K562 (cell line): Measurements from ENCODE around the gene CASP5. TPM values are rescaled to one million over a fixed set of nuclear protein-coding genes. Genes with fewer than 3 reads are reported as not detected.

Source experiments
- ATAC-seq: fragments of 200-7000 bp; cut with Tn5 transposase; 3 replicates; pipeline ENCODE4 v1.9.1; 2020; ENCODE audit warnings: moderate library complexity
- BruUV-seq: library from RNA; stranded (reverse); fragments of 400-500 nt; replicated peaks from 2 replicates; lab custom pipeline; 2021; lab: Mats Ljungman, UMichigan
- CTCF ChIA-PET: fragments of 300-600 bp; formaldehyde crosslinking; extraction: SDS; loops from one replicate; lab custom pipeline; 2021; ENCODE audit warnings: low intra/inter-chr PET ratio; lab: Yijun Ruan, JAX
- POLR2A ChIA-PET: fragments of 300-600, 350-650 bp; sonication (Branson Sonifier 250); formaldehyde crosslinking; extraction: SDS; loops from one replicate; lab custom pipeline; 2021; ENCODE audit warnings: antibody characterized with exemption, inconsistent platforms; lab: Yijun Ruan, JAX
- DNase-seq, 4 experiments: peaks; one replicate each; pipeline versions ENCODE4 v3.0.0 to v3.0.0-alpha.2; 2011 to 2018; ENCODE audit warnings: low spot score in 3 of 4, mixed read lengths in 3 of 4; ENCODE audit errors: extremely low read depth in 1 of 4
- FAIRE-seq: peaks from 2 replicates; lab custom pipeline; 2011; peaks lifted over from hg19 to GRCh38; lab: Jason Lieb, UNC
- H2AFZ ChIP-seq: 2 replicates; pipeline ENCODE4 v1.6.0; 2011; ENCODE audit warnings: low read depth, low read length, control low read depth, inconsistent platforms
- H3K27ac ChIP-seq: fragments of 200-600 bp; 3 replicates; pipeline ENCODE4 v1.8.0; 2011; ENCODE audit warnings: low read depth, mild to moderate bottlenecking, control low read depth, inconsistent platforms, low read length, moderate library complexity, mixed read lengths; ENCODE audit errors: extremely low read depth
- H3K27me3 ChIP-seq, 2 experiments: fragments of 300-600 bp in 1 of 2; 2 replicates in 1 of 2; 3 replicates in 1 of 2; pipeline versions ENCODE4 v1.6.0 to v1.8.0; 2011; ENCODE audit warnings: inconsistent platforms in 2 of 2, low read length in 2 of 2, mild to moderate bottlenecking in 1 of 2, mixed read lengths in 1 of 2, moderate library complexity in 1 of 2; ENCODE audit not compliant: control insufficient read depth in 2 of 2, insufficient read depth in 2 of 2
- H3K36me3 ChIP-seq: fragments of 300-600 bp; 3 replicates; pipeline ENCODE4 v1.8.0; 2011; ENCODE audit warnings: mild to moderate bottlenecking, low read length, inconsistent platforms; ENCODE audit not compliant: control insufficient read depth, insufficient read depth
- H3K4me1 ChIP-seq, 2 experiments: fragments of 200-600 bp in 1 of 2; replicated peaks in 1 of 2; 2 replicates in 1 of 2; 3 replicates in 1 of 2; pipeline versions ENCODE4 v1.5.1 to v1.8.0; 2011; ENCODE audit warnings: inconsistent platforms in 2 of 2, low read length in 2 of 2, mild to moderate bottlenecking in 1 of 2, mixed read lengths in 1 of 2, moderate library complexity in 1 of 2; ENCODE audit not compliant: control insufficient read depth in 2 of 2, insufficient read depth in 2 of 2
- H3K4me2 ChIP-seq: 2 replicates; pipeline ENCODE4 v1.6.1; 2011; ENCODE audit warnings: low read length, control low read depth, inconsistent platforms, mixed read lengths; ENCODE audit not compliant: insufficient read depth
- H3K4me3 ChIP-seq: fragments of 200-600 bp; sonication (generic), shearing (Covaris generic); 2 replicates; pipeline ENCODE4 v1.5.1; 2016; ENCODE audit warnings: control low read depth, inconsistent platforms
- H3K79me2 ChIP-seq: fragments of 200-600 bp; 3 replicates; pipeline ENCODE4 v1.8.0; 2011; ENCODE audit warnings: low read length, inconsistent platforms; ENCODE audit not compliant: control insufficient read depth, insufficient read depth
- H3K9ac ChIP-seq, 2 experiments: 2 replicates each; pipeline versions ENCODE4 v1.6.0 to v1.6.1; 2011; ENCODE audit warnings: low read depth in 2 of 2, low read length in 2 of 2, control low read depth in 1 of 2, inconsistent platforms in 1 of 2, mild to moderate bottlenecking in 1 of 2, mixed read lengths in 1 of 2; ENCODE audit not compliant: insufficient read depth in 1 of 2
- H3K9me1 ChIP-seq: one replicate; pipeline ENCODE4 v1.6.0; 2011; ENCODE audit warnings: inconsistent platforms, mild to moderate bottlenecking, low read length, moderate library complexity; ENCODE audit not compliant: control insufficient read depth, insufficient read depth
- H3K9me3 ChIP-seq: replicated peaks from 2 replicates; pipeline ENCODE4 v1.5.1; 2011; ENCODE audit warnings: low read depth, low read length, inconsistent platforms; ENCODE audit not compliant: control insufficient read depth, insufficient read depth
- H4K20me1 ChIP-seq: replicated peaks from 2 replicates; pipeline ENCODE4 v1.6.1; 2011; ENCODE audit warnings: low read length, inconsistent platforms, mixed read lengths; ENCODE audit not compliant: control insufficient read depth, insufficient read depth
- CEBPG ChIP-seq, 3 experiments: fragments of 200-800 bp in 1 of 3; sonication (Bioruptor generic) in 1 of 3; sonication (generic) in 1 of 3; formaldehyde crosslinking in 1 of 3; IDR thresholded peaks in 2 of 3; conservative IDR thresholded peaks in 1 of 3; 2 replicates each; pipeline versions ENCODE4 v1.6.1 to v1.8.0; 2016 to 2022; ENCODE audit warnings: missing compliant biosample characterization in 2 of 3, missing genetic modification characterization in 2 of 3, mild to moderate bottlenecking in 1 of 3, missing genetic modification reagents in 1 of 3
- GABPA ChIP-seq: fragments of 200-800 bp; sonication (Bioruptor generic); conservative IDR thresholded peaks from 2 replicates; pipeline ENCODE4 v1.6.1; 2016; ENCODE audit warnings: low read depth, missing genetic modification characterization, missing compliant biosample characterization
- MAFG ChIP-seq: fragments of 450-650 bp; conservative IDR thresholded peaks from 2 replicates; pipeline ENCODE4 v1.6.1; 2016; ENCODE audit warnings: missing genetic modification characterization, missing compliant biosample characterization
- RBM14 ChIP-seq: fragments of 200-400 bp; formaldehyde crosslinking; IDR thresholded peaks from 2 replicates; pipeline ENCODE4 v1.6.1; 2018; ENCODE audit warnings: low read depth, mild to moderate bottlenecking, low read length, moderate library complexity, borderline replicate concordance; ENCODE audit not compliant: insufficient read depth
- SIN3A ChIP-seq, 2 experiments: fragments of 150-350 bp in 1 of 2; IDR thresholded peaks; 2 replicates each; pipeline ENCODE4 v1.6.1; 2011 to 2016; ENCODE audit warnings: borderline replicate concordance in 2 of 2, low read depth in 2 of 2, low read length in 2 of 2, mild to moderate bottlenecking in 2 of 2, moderate library complexity in 2 of 2; ENCODE audit not compliant: control insufficient read depth in 1 of 2
- TCF3 ChIP-seq: sonication (generic); formaldehyde crosslinking; IDR thresholded peaks from 2 replicates; pipeline ENCODE4 v1.4.0; 2020; ENCODE audit warnings: mild to moderate bottlenecking, missing genetic modification reagents
- WGBS: fragments of 100-300 bp; shearing (Covaris generic); methylation state at CpG from one replicate; pipeline ENCODE4 v1.1.6; 2016; ENCODE audit warnings: low coverage, mixed read lengths; ENCODE audit not compliant: insufficient coverage; ENCODE audit errors: missing lambda C conversion rate; 5-methylcytosine and 5-hydroxymethylcytosine counted together
- in situ Hi-C: fragments of 300-500 bp; cut with MboI; formaldehyde crosslinking; loops from 4 replicates; pipeline ENCODE4 v1.15.0; 2018; ENCODE audit warnings: inconsistent platforms, mixed read lengths
- intact Hi-C: fragments of 100-400 bp; cut with micrococcal nuclease; formaldehyde crosslinking; loops from 2 replicates; pipeline ENCODE4 v1.14.2; 2022
- polyA plus RNA-seq, 8 experiments: library from polyadenylated mRNA; depleted of rRNA in 4 of 8; stranded (reverse) in 5 of 8; unstranded in 3 of 8; fragments of >200 nt; fragmentation: Nextera tagmentation in 2 of 8; fragmentation: Illumina TruSeq in 1 of 8; extraction: Ambion mirVana in 2 of 8; extraction: Trizol in 1 of 8; gene quantifications; 2 replicates each; pipeline versions ENCODE4 v1.2.1 to v1.2.3, GENCODE V29; 2011 to 2014; ENCODE audit warnings: inconsistent platforms in 1 of 8, missing spikeins in 1 of 8
- total RNA-seq, 7 experiments: library from RNA; depleted of rRNA in 6 of 7; stranded (reverse); fragments of >200 nt in 6 of 7; fragmentation: Illumina TruSeq in 2 of 7; extraction: Trizol in 2 of 7; gene quantifications; 2 replicates each; pipeline versions ENCODE4 v1.2.1 to v1.2.3, GENCODE V29; 2011 to 2021; ENCODE audit warnings: low replicate concordance in 1 of 7
- TF ChIP-seq, protein P1 (sequence below): sonication (generic); formaldehyde crosslinking; IDR thresholded peaks from 2 replicates; pipeline ENCODE4 v1.5.0; 2020; ENCODE audit warnings: missing genetic modification reagents
- TF ChIP-seq, protein P2 (sequence below): sonication (generic); formaldehyde crosslinking; IDR thresholded peaks from 2 replicates; pipeline ENCODE4 v1.8.0; 2022; ENCODE audit warnings: mild to moderate bottlenecking, missing genetic modification reagents, borderline replicate concordance
- TF ChIP-seq, protein P3 (sequence below): sonication (generic); formaldehyde crosslinking; IDR thresholded peaks from 2 replicates; pipeline ENCODE4 v1.8.0; 2022; ENCODE audit warnings: missing genetic modification reagents, mild to moderate bottlenecking, borderline replicate concordance
- TF ChIP-seq, protein P4 (sequence below), 2 experiments: IDR thresholded peaks in 1 of 2; conservative IDR thresholded peaks in 1 of 2; 2 replicates each; pipeline ENCODE4 v1.6.1; 2016; ENCODE audit warnings: low read depth in 2 of 2, mild to moderate bottlenecking in 1 of 2, missing compliant biosample characterization in 1 of 2, missing genetic modification characterization in 1 of 2, moderate library complexity in 1 of 2

The CASP5 gene
- total and polyA plus RNA-seq, 9 of the 15 experiments (the other 6 are each of a cell fraction or from before 2014, with no cell fraction given), result not detected

DNA sequence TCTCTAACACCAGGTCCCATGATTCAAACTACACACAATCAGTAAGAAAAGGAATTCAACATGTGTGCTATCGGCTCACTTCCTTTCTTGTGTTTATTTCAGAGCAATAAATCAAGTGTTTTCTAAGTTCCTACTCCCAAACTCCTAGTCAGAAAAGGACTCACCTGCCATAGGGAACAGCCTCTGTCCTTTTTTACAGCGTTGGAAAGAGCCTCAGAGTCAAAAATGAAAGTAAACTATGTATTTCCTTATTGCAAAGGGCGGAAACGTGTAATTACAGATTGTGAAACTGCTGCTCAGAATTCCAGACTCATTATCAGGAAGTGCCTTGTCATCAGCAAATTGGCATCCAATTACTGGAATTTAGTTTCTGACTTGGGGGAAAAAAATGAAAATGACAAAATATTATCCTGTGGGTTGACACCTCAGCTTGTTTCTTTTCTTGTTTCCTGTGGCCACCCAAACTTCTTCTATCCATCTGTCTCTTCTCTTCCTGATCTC is 54.6 kb downstream of the CASP5 start, which contains the start of gene CASP4:
Gene CASP4 (minus strand): TSS at position 220 of the 501 bp plus-strand sequence. CDS start 49 bp downstream, at position 171.
- H3K27ac ChIP-seq, result no peak within 1 kb of the TSS
- no peak within 1 kb of the TSS for H3K4me3 ChIP-seq
- no peak for FAIRE-seq
- H4K20me1 ChIP-seq, result no peaks in the 10 kb centered on the region
- H3K9me3 ChIP-seq, result no peaks in the 10 kb centered on the region; the same call in 1 of the 2 replicates
- no peak for ATAC-seq
- intact Hi-C loops, result no loop called here
- H3K4me1 ChIP-seq, result no peaks in the 10 kb centered on the region
- no peaks in the 10 kb centered on the region for H3K36me3 ChIP-seq
- 0% methylated on average over 4 of the region's 4 CpGs for whole genome bisulfite sequencing
- in situ Hi-C loops, result no loop called here
- ChIA-PET CTCF (no interaction called here), POLR2A (no interaction called here)
- BruUV-seq, result no TSS peak
- no peak within 1 kb of the TSS for H3K4me2 ChIP-seq
- no peaks in the 10 kb centered on the region for H3K27me3 ChIP-seq
- no peak within 1 kb of the TSS for H3K9ac ChIP-seq
- H3K9me1 ChIP-seq, result no peaks in the 10 kb centered on the region
- no peaks in the 10 kb centered on the region for H3K79me2 ChIP-seq
- H2AFZ ChIP-seq, result no peak within 1 kb of the TSS
- DNase-seq, result no peak
- peak; percentile 54 for TF ChIP-seq GABPA
- no peak for TF ChIP-seq CEBPG (CRISPR knock-in tag; IDR thresholded peaks at IDR 0.05)
- TF ChIP-seq CEBPG (tag; conservative IDR thresholded peaks at IDR 0.05 in 1 of 2, IDR thresholded peaks at IDR 0.05 in 1 of 2), result peak; percentile 26 to 64; a peak in 3 of 4 replicates
- no peak for TF ChIP-seq SIN3A (IDR thresholded peaks at IDR 0.05; ENCODE audit: borderline replicate concordance in 2 of 2, control insufficient read depth in 1 of 2, low read depth in 2 of 2, low read length in 2 of 2)
- no peak for TF ChIP-seq RBM14
- TF ChIP-seq, protein P1, sequence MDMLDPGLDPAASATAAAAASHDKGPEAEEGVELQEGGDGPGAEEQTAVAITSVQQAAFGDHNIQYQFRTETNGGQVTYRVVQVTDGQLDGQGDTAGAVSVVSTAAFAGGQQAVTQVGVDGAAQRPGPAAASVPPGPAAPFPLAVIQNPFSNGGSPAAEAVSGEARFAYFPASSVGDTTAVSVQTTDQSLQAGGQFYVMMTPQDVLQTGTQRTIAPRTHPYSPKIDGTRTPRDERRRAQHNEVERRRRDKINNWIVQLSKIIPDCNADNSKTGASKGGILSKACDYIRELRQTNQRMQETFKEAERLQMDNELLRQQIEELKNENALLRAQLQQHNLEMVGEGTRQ (CRISPR knock-in tag), result no peak
- TF ChIP-seq, protein P2, sequence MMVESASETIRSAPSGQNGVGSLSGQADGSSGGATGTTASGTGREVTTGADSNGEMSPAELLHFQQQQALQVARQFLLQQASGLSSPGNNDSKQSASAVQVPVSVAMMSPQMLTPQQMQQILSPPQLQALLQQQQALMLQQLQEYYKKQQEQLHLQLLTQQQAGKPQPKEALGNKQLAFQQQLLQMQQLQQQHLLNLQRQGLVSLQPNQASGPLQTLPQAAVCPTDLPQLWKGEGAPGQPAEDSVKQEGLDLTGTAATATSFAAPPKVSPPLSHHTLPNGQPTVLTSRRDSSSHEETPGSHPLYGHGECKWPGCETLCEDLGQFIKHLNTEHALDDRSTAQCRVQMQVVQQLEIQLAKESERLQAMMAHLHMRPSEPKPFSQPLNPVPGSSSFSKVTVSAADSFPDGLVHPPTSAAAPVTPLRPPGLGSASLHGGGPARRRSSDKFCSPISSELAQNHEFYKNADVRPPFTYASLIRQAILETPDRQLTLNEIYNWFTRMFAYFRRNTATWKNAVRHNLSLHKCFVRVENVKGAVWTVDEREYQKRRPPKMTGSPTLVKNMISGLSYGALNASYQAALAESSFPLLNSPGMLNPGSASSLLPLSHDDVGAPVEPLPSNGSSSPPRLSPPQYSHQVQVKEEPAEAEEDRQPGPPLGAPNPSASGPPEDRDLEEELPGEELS (CRISPR knock-in tag), result no peak
- TF ChIP-seq, protein P3, sequence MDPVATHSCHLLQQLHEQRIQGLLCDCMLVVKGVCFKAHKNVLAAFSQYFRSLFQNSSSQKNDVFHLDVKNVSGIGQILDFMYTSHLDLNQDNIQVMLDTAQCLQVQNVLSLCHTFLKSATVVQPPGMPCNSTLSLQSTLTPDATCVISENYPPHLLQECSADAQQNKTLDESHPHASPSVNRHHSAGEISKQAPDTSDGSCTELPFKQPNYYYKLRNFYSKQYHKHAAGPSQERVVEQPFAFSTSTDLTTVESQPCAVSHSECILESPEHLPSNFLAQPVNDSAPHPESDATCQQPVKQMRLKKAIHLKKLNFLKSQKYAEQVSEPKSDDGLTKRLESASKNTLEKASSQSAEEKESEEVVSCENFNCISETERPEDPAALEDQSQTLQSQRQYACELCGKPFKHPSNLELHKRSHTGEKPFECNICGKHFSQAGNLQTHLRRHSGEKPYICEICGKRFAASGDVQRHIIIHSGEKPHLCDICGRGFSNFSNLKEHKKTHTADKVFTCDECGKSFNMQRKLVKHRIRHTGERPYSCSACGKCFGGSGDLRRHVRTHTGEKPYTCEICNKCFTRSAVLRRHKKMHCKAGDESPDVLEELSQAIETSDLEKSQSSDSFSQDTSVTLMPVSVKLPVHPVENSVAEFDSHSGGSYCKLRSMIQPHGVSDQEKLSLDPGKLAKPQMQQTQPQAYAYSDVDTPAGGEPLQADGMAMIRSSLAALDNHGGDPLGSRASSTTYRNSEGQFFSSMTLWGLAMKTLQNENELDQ (CRISPR knock-in tag), result no peak
- TF ChIP-seq TCF3 (CRISPR knock-in tag), result 0 out of 2 replicates have a peak, but pooled peaks have one; percentile 10
- TF ChIP-seq, protein P4, sequence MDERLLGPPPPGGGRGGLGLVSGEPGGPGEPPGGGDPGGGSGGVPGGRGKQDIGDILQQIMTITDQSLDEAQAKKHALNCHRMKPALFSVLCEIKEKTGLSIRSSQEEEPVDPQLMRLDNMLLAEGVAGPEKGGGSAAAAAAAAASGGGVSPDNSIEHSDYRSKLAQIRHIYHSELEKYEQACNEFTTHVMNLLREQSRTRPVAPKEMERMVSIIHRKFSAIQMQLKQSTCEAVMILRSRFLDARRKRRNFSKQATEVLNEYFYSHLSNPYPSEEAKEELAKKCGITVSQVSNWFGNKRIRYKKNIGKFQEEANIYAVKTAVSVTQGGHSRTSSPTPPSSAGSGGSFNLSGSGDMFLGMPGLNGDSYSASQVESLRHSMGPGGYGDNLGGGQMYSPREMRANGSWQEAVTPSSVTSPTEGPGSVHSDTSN (CRISPR knock-in tag; IDR thresholded peaks at IDR 0.05; ENCODE audit: low read depth), result no peak
- TF ChIP-seq, protein P4 (tag; conservative IDR thresholded peaks at IDR 0.05; ENCODE audit: low read depth), result 0 out of 2 replicates have a peak, but pooled peaks have one; percentile 9
- peak; percentile 26; the same call in 1 of the 2 replicates for TF ChIP-seq MAFG
